ENCODE measurements around the gene DOC2A. TPM values are rescaled to one million over a fixed set of nuclear protein-coding genes. Genes with fewer than 3 reads are reported as not detected.

DOC2A gene
- total and polyA plus RNA-seq, 2 of the 4 experiments (the other 2 are of a cell fraction), result under 0.01 to 0.48 TPM

- no peak overlapping the region for H3K9ac ChIP-seq (ENCODE audit: low read depth, low read length)
- peak overlapping the region; percentile 13 for H2AFZ ChIP-seq (replicated peaks; ENCODE audit: low read length, poor library complexity)
- intact Hi-C loops (cut with micrococcal nuclease), result no loop called here
- H3K9me3 ChIP-seq (ENCODE audit: control insufficient read depth, insufficient read depth, low read length), result no peaks in the 10 kb centered on the region
- no TSS peak for BruUV-seq (replicated peaks)
- no peak overlapping the region for H3K4me3 ChIP-seq (ENCODE audit: insufficient read depth, low read depth, low read length)
- no peak overlapping the region for H3K23ac ChIP-seq (ENCODE audit: low read depth, low read length)
- H2BK15ac ChIP-seq (ENCODE audit: low read depth, low read length), result no peak overlapping the region
- no peak overlapping the region for H4K8ac ChIP-seq (ENCODE audit: low read depth in 2 of 2, low read length in 2 of 2)
- no peak for TF ChIP-seq RFX5 (IDR thresholded peaks at IDR 0.05; ENCODE audit: low read depth, low read length)
- TF ChIP-seq, protein P1, sequence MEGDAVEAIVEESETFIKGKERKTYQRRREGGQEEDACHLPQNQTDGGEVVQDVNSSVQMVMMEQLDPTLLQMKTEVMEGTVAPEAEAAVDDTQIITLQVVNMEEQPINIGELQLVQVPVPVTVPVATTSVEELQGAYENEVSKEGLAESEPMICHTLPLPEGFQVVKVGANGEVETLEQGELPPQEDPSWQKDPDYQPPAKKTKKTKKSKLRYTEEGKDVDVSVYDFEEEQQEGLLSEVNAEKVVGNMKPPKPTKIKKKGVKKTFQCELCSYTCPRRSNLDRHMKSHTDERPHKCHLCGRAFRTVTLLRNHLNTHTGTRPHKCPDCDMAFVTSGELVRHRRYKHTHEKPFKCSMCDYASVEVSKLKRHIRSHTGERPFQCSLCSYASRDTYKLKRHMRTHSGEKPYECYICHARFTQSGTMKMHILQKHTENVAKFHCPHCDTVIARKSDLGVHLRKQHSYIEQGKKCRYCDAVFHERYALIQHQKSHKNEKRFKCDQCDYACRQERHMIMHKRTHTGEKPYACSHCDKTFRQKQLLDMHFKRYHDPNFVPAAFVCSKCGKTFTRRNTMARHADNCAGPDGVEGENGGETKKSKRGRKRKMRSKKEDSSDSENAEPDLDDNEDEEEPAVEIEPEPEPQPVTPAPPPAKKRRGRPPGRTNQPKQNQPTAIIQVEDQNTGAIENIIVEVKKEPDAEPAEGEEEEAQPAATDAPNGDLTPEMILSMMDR (conservative IDR thresholded peaks at IDR 0.05; ENCODE audit: low read depth, low read length), result no peak
- TF ChIP-seq, protein P2, sequence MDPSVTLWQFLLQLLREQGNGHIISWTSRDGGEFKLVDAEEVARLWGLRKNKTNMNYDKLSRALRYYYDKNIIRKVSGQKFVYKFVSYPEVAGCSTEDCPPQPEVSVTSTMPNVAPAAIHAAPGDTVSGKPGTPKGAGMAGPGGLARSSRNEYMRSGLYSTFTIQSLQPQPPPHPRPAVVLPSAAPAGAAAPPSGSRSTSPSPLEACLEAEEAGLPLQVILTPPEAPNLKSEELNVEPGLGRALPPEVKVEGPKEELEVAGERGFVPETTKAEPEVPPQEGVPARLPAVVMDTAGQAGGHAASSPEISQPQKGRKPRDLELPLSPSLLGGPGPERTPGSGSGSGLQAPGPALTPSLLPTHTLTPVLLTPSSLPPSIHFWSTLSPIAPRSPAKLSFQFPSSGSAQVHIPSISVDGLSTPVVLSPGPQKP (IDR thresholded peaks at IDR 0.05; ENCODE audit: borderline replicate concordance, low read depth, low read length), result no peak
- no peak overlapping the region for H3K56ac ChIP-seq (ENCODE audit: extremely low read depth, insufficient read depth, low read length)
- no peaks in the 10 kb centered on the region for H4K20me1 ChIP-seq (ENCODE audit: insufficient read depth, low read length)
- no peak overlapping the region for H4K5ac ChIP-seq (ENCODE audit: low read depth, low read length)
- dilution Hi-C loops (cut with HindIII; ENCODE audit: low sequenced_read_pairs, unreplicated experiment), result no loop called here
- H3K4me1 ChIP-seq (ENCODE audit: control insufficient read depth, insufficient read depth, low read length), result peaks cover 3% of the 10 kb centered on the region
- in situ Hi-C loops (cut with MboI; ENCODE audit: low sequenced_read_pairs), result no loop called here
- H3K36me3 ChIP-seq (ENCODE audit: control insufficient read depth, insufficient read depth, low read length), result peaks cover 18% of the 10 kb centered on the region
- no peak overlapping the region for H3K14ac ChIP-seq (replicated peaks; ENCODE audit: low read depth, low read length)
- H3K4ac ChIP-seq (ENCODE audit: low read depth, low read length), result no peak overlapping the region
- WGBS, 2 experiments (ENCODE audit: extremely low coverage in 2 of 2, insufficient read length in 1 of 2), result 77% methylated on average over 8 of the region's 33 CpGs; no CpG with 5 or more reads in 1 of the 2 experiments
- no peak overlapping the region for H4K91ac ChIP-seq (ENCODE audit: insufficient read depth, low read depth, low read length)
- no peak overlapping the region for H3K18ac ChIP-seq (ENCODE audit: low read depth, low read length)
- peaks cover 16 to 32% of the 10 kb centered on the region in 2 experiments; a peak in 3 of 4 replicates for H3K79me1 ChIP-seq (ENCODE audit: low read depth in 1 of 2, low read length in 2 of 2)
- no peak overlapping the region for H2AK9ac ChIP-seq (replicated peaks; ENCODE audit: low read depth, low read length, poor library complexity)
- H2BK20ac ChIP-seq (ENCODE audit: low read depth, low read length), result no peak overlapping the region
- no peaks in the 10 kb centered on the region for H3K27me3 ChIP-seq (ENCODE audit: control insufficient read depth, insufficient read depth, low read length)
- DNase-seq (no peak), ATAC-seq (ENCODE audit: low read depth) (no peak)
- H3K27ac ChIP-seq (ENCODE audit: insufficient read depth, low read length), result no peak overlapping the region
- ChIA-PET CTCF (no interaction called here), POLR2A (ENCODE audit: unreplicated experiment) (no interaction called here)
- no peak overlapping the region for H3K4me2 ChIP-seq (ENCODE audit: low read depth, low read length)
- no peak overlapping the region for H2BK5ac ChIP-seq (ENCODE audit: low read depth, low read length, poor library complexity, severe bottlenecking)
- no peak overlapping the region for H2AK5ac ChIP-seq (ENCODE audit: low read depth, low read length)
- peaks cover 7% of the 10 kb centered on the region; the same call in 1 of the 2 replicates for H3K9me1 ChIP-seq (ENCODE audit: insufficient read depth, low read length)
- no peak overlapping the region for H2BK120ac ChIP-seq (ENCODE audit: low read depth, low read length)
These were observed 9.8 kb downstream of the DOC2A start for GRCh38 chr16:30000735-30001631.

All from IMR-90 (cell line).